Superior temporal gyrus (tissue), 1 donor: ENCODE results near the gene DOCK3.
A peak's percentile ranks its signal among the peaks of the same experiment; 100 is the strongest.
"Not testable (repeated sequence)": the region's sequence is repeated elsewhere in the genome, so short reads cannot be mapped to it uniquely, and the experiment has no call there.

ENCODE experiments used
- DNase-seq: peaks from one replicate; pipeline ENCODE4 v3.0.0-alpha.2; 2016; ENCODE audit errors: extremely low spot score

Gene DOCK3

DNA sequence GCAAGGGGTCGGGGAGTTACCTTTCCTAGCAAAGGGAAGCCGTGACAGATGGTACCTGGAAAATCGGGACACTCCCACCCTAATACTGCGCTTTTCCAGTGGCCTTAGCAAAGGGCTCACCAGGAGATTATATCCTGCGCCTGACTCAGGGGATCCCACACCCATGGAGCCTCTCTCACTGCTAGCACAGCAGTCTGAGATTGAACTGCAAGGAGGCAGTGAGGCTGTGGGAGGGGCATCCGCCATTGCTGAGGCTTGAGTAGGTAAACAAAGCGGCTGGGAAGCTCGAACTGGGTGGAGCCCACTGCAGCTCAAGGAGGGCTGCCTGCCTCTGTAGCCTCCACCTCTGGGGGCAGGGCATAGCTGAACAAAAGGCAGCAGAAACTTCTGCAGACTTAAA lies 693.5 kb downstream of the DOCK3 start:
- not testable (repeated sequence) for DNase-seq

GRCh38 chr3:51371943-51372557 lies 697.3 kb downstream of the DOCK3 start:
- DNase-seq, result peak; percentile 86

DNA sequence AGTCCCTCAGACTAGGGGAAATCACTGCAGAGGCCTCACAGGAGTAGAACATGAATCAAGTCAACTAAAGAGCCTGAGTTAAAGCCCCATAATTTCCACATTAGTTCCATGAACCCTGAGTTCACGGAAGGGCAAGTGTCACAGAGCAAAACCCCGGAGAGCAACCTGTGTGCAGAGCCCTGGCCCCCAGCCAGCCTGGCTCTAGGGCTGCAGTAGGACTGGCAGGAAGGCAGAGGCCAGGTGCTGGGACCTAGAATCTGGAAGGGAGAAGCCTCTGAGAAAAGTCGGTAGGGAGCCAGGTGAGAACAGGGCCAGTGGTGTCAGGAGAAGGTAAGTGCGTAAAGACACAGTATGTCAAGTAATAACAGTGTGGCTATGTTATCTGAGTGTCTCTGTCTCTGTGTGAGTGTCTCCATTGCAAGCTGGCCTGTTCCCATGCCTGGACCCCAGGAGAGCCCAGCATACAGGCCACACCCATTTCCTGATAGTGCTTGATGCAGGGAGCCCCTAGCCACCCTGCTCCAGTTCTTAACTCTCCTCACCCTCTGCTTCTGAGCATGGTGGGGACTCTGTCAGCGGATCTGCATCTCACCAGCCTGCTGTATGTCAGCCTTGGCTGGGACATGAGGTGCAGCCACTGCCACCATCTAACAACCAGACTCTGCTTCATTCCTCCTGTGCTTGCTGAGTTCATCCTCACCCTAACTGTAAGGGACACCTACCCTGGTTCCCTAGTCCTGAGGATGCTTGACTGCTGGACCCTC lies 699.1 kb downstream of the DOCK3 start:
- DNase-seq, result no peak

DNA sequence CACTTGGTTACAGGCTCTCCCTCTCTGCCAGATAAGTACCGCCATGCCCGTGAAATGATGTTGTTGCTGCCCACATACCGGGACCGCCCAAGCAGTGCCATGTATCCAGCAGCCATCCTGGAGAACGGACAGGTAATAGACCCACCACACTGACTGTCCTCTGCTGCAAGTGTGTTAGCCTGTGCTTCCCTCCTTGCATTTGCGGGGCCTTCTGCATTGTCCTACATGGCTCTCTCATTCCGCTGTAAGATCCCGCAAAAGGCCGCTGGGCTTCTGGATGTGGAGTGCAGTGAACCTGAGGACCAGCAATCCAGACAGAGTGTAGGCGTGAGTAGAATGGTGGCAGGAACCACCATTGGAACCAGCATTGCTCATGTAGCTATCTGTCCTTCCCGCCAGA lies 699.7 kb downstream of the DOCK3 start:
- DNase-seq, result no peak

- no peak for DNase-seq
Measured at GRCh38 chr3:51375136-51375535, 700.4 kb downstream of the DOCK3 start.

- DNase-seq, result no peak
Measured at GRCh38 chr3:51375571-51375970, 700.8 kb downstream of the DOCK3 start.

- DNase-seq, result no peak
Measured at GRCh38 chr3:51378065-51378464, 703.3 kb downstream of the DOCK3 start.

DNA sequence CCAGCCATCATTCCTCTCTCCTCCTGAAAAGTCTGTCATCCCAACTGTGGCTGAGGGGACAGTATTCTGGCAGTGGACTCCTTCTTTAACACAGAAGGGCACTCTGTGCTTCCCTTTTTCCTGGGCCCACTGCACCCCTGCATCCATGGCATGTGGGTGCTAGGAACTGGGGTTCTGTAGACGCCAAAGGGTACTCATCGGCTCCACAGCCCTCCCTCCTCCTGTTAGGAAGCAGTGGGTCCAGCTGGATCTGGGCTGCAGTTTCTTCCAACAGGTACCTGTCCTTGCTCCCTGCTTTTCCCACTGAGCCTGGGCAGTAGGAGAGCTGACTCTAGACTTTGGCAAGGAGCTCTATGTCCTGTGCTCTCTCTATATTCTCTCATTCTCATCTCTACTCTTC lies 704.0 kb downstream of the DOCK3 start:
- no peak for DNase-seq

DNA sequence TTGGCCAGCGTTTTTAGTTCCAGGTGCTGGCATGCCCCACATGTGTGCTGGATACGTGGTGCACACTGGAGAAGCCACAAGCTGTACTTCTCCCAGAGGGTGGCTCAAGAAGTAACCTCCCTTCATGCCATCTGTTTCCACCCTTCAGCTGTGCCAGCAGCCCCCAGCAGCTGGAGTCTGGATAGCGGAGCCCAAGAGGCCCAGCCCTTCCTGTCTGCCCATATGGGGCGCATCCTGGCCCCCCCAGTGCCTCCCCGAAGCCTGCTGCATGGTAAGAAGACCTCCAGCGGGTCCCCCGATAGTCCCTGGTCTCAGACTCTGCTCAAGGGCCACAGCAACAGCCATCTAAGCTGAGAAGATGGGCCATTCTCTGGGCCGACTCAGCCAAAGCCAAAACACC lies 704.6 kb downstream of the DOCK3 start:
- DNase-seq, result no peak

DNA sequence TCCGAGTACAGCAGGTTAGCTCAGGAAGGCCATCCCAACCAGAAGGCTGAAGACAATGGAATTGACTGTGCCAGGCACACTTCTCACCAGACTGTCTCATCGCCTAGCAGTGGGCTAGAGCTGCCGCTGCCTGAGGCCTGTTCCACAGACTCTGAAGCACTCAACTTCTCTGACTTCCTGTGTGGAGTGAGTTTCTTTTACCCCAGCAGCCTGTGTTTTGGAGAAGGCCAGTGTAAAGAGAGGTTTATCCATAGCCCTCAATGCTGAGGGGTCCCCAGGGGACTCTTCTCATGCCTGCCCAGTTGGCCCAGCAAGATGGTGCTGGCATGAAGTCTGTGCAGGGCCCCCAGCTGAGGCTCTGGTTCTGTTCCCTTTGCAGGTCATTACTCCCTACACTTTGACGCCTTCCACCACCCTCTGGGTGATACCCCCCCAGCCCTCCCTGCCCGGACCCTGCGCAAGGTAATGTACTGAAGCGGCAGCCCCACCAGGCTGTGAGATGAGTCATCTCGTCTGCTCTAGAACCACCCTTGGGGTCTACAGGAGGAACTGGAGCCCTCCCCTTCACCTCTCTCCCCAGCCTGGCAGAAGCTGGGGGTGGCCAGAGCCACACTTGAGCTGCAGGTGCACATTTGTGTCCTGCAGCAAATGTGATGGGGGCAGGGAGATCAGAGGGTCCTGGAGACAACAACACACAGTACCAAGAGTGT lies 705.2 kb downstream of the DOCK3 start:
- DNase-seq, result no peak

- no peak for DNase-seq
Measured at GRCh38 chr3:51380601-51381332, 706.0 kb downstream of the DOCK3 start.

- no peak for DNase-seq
Measured at GRCh38 chr3:51381333-51381705, 706.6 kb downstream of the DOCK3 start.

GRCh38 chr3:51382076-51382745 lies 707.5 kb downstream of the DOCK3 start:
- no peak for DNase-seq

- DNase-seq, result no peak
Measured at GRCh38 chr3:51382947-51383578, 708.3 kb downstream of the DOCK3 start.

GRCh38 chr3:51384055-51384725 lies 709.5 kb downstream of the DOCK3 start:
- DNase-seq, result peak; percentile 32

DNA sequence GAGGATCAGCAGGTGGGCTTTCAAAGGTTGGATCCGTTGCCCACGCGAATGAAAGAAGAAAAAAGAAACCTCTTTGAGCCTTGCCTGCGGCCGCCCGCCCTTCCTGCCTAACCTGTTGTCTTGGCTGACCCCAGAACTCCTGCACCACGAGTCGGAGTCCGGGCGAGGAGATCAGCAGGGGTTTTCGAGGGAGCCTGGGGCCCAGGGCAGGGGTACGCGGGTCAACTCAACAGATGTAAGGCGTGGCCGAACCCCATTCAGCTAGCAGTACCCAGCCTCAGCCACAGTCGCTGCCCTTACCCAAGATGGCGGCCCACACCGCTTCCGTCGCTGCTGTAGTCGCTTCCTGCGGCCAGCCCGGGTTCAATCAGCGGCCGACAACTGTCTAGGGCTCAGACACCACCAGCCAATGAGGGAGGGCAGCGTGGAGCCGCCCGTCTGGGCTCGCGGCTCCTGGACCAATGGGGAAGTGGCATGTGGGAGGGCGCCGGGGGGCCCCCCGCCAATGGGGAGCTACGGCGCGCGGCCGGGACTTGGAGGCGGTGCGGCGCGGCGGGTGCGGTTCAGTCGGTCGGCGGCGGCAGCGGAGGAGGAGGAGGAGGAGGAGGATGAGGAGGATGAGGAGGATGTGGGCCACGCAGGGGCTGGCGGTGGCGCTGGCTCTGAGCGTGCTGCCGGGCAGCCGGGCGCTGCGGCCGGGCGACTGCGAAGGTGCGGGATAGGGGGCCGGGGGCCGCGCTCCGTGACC lies 710.2 kb downstream of the DOCK3 start, which contains the start of gene MANF:
Gene MANF (plus strand): TSS at position 566 of the 748 bp plus-strand sequence. CDS start 52 bp downstream, at position 618.
- peak; percentile 97 for DNase-seq

DNA sequence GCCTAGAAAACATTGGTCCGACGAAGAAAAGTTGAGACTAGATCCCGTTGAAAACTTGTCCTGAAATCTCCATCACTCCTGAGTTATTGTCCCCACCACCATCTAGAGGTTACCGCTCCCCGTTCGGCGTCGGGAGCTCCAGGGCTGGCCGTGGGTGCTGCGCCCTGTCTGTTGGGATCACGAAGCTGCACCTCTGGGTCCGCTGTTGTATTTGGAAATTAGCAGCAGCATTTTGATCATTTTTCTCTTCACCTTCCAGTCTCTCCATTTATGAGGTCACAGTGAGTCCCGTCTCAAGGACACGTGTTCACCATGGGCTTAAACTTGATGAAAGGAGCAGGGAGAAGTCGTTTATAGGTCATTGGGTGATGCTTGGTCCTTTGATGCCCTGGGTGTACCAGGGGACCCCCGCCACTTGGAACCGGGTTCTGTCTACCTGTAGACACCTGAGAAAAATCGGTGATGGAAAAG lies 710.9 kb downstream of the DOCK3 start:
- DNase-seq, result no peak

DNA sequence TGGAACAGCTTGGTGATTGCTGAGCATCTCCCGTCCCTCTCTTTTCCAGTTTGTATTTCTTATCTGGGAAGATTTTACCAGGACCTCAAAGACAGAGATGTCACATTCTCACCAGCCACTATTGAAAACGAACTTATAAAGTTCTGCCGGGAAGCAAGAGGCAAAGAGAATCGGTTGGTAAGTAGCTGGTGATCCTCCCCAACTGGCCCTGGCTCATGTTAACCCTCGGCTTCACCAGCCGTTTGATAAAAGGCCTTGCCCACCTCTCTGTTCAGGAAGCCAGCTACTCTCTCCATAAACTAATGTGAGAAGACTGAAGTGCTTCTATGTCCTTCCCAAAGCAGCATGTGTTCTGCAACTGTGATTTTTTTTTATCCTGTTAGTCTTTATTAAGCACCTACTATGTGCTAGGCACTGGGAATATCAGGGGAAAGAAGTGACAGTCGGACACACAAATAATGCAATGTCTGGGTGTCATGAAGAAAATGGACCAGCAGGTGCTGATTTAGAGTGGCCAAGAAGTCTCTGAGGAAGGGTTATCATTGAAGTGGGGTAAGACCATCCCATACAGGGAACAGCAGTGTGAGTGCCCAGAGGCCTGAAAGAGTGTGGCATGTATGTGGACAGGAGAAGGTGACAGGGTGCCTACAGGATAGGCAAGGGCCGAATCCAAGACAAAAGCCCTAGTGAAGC lies 711.6 kb downstream of the DOCK3 start:
- no peak for DNase-seq

DNA sequence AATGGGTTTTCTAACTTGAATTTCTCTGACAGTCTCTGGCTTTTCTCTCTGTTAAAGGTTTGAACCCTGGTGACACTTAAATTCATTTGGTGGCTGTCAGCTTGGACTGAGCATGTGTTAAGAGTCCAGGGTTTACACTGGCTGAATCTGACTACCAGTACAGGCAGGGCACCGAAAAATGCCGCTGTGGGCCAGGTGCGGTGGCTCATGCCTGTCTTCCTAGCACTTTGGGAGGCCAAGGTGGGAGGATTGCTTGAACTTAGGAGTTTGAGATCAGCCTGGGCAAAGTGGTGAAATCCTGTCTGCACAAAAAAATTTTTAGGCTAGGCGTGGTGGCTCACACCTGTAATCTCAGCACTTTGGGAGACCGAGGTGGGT lies 712.1 kb downstream of the DOCK3 start:
- no peak for DNase-seq
